Subcutaneous abdominal adipose tissue (tissue), 5 donors: ENCODE measurements around the gene SLC20A1.
"Not testable (repeated sequence)": the region's sequence is repeated elsewhere in the genome, so short reads cannot be mapped to it uniquely, and the experiment has no call there.

Experiments
- H3K27ac ChIP-seq: one replicate; pipeline ENCODE4 v1.7.0; 2013; ENCODE audit warnings: low read depth, mild to moderate bottlenecking, inconsistent platforms, low read length, moderate library complexity
- H3K27me3 ChIP-seq, 5 donors: one replicate each; pipeline ENCODE4 v1.7.0; 2013; ENCODE audit warnings: low read length in 5 of 5, inconsistent platforms in 1 of 5; ENCODE audit not compliant: control insufficient read depth in 5 of 5, insufficient read depth in 4 of 5
- H3K36me3 ChIP-seq, 5 donors: one replicate each; pipeline ENCODE4 v1.7.0; 2013; ENCODE audit warnings: low read length in 5 of 5; ENCODE audit not compliant: control insufficient read depth in 5 of 5, insufficient read depth in 5 of 5
- H3K4me1 ChIP-seq, 5 donors: one replicate each; pipeline ENCODE4 v1.7.0; 2013; ENCODE audit warnings: low read length in 5 of 5, mild to moderate bottlenecking in 3 of 5, moderate library complexity in 1 of 5; ENCODE audit not compliant: control insufficient read depth in 5 of 5, insufficient read depth in 5 of 5
- H3K4me3 ChIP-seq, 5 donors: one replicate each; pipeline ENCODE4 v1.7.0; 2013; ENCODE audit warnings: low read length in 5 of 5, low read depth in 1 of 5
- H3K9ac ChIP-seq, 5 donors: one replicate each; pipeline ENCODE4 v1.7.0; 2013; ENCODE audit warnings: low read length in 5 of 5, mild to moderate bottlenecking in 4 of 5, moderate library complexity in 3 of 5
- H3K9me3 ChIP-seq, 5 donors: one replicate each; pipeline ENCODE4 v1.7.0; 2013; ENCODE audit warnings: low read length in 5 of 5; ENCODE audit not compliant: control insufficient read depth in 5 of 5
- donor health status: healthy.
- donor health status: healthy.
- donor health status: healthy.
- donor health status: healthy.
- donor health status: healthy.

Gene SLC20A1

GRCh38 chr2:112661656-112662305 lies 16.0 kb downstream of the SLC20A1 start:
- peaks cover 37 to 73% (median 62%) of the 10 kb centered on the region in 5 donors for H3K36me3 ChIP-seq

GRCh38 chr2:112662704-112663103 lies 17.0 kb downstream of the SLC20A1 start:
- no peak overlapping the region for H3K9ac ChIP-seq
- no peaks in the 10 kb centered on the region for H3K27me3 ChIP-seq
- peaks cover 31 to 64% (median 53%) of the 10 kb centered on the region in 5 donors for H3K36me3 ChIP-seq
- no peak overlapping the region for H3K4me3 ChIP-seq
- H3K27ac ChIP-seq, result no peak overlapping the region
- peaks cover 0 to 12% (median 8%) of the 10 kb centered on the region in 5 donors for H3K4me1 ChIP-seq
- H3K9me3 ChIP-seq, result no peaks in the 10 kb centered on the region

More at GRCh38 chr2:112661656-112662305, 16.0 kb downstream of the SLC20A1 start:
- Histone ChIP-seq H3K4me3 (no peak overlapping the region), H3K9me3 (no peaks in the 10 kb centered on the region), H3K4me1 (peaks cover 0 to 12% (median 8%) of the 10 kb centered on the region in 5 donors), H3K27me3 (no peaks in the 10 kb centered on the region), H3K27ac (no peak overlapping the region), H3K9ac (no peak overlapping the region)

DNA sequence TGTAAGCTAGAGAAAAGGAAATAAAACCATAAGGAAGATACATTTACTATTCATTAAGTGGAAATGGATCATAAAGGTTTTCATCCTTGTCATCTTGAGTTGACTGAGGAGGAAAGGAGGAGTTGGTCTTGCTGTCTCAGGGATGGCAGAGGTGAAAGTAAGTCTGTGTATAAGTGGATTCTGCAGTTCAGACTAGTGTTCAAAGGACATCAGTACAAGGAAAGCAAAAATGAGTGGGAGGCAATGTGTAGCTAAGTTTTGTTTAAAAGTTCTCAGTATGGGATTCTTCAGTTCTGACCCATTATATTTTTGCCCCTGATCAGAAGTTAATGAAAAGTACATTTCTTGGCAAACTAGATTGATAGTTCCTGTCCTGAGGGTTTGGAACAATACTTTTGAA lies 18.9 kb downstream of the SLC20A1 start:
- Histone ChIP-seq H3K4me1 (peaks cover 0 to 12% (median 8%) of the 10 kb centered on the region in 5 donors), H3K27ac (no peak overlapping the region), H3K36me3 (peaks cover 22 to 47% (median 39%) of the 10 kb centered on the region in 5 donors), H3K4me3 (no peak overlapping the region), H3K9me3 (no peaks in the 10 kb centered on the region), H3K27me3 (no peaks in the 10 kb centered on the region), H3K9ac (no peak overlapping the region)

- peaks cover 17 to 41% (median 33%) of the 10 kb centered on the region in 5 donors for H3K36me3 ChIP-seq
- H3K9me3 ChIP-seq, result no peaks in the 10 kb centered on the region
Observed at GRCh38 chr2:112665113-112665780, 19.5 kb downstream of the SLC20A1 start.

GRCh38 chr2:112666761-112667122 lies 21.0 kb downstream of the SLC20A1 start:
- no peak overlapping the region for H3K27ac ChIP-seq
- H3K36me3 ChIP-seq, result peaks cover 9 to 26% (median 24%) of the 10 kb centered on the region in 5 donors
- no peaks in the 10 kb centered on the region for H3K27me3 ChIP-seq
- H3K4me1 ChIP-seq, result peaks cover 0 to 12% (median 8%) of the 10 kb centered on the region in 5 donors
- H3K4me3 ChIP-seq, result no peak overlapping the region
- H3K9me3 ChIP-seq, result no peaks in the 10 kb centered on the region
- H3K9ac ChIP-seq, result no peak overlapping the region

More at GRCh38 chr2:112665113-112665780, 19.5 kb downstream of the SLC20A1 start:
- peaks cover 0 to 12% (median 8%) of the 10 kb centered on the region in 5 donors for H3K4me1 ChIP-seq
- H3K4me3 ChIP-seq, result no peak overlapping the region
- H3K27me3 ChIP-seq, result no peaks in the 10 kb centered on the region
- H3K9ac ChIP-seq, result no peak overlapping the region
- no peak overlapping the region for H3K27ac ChIP-seq

DNA sequence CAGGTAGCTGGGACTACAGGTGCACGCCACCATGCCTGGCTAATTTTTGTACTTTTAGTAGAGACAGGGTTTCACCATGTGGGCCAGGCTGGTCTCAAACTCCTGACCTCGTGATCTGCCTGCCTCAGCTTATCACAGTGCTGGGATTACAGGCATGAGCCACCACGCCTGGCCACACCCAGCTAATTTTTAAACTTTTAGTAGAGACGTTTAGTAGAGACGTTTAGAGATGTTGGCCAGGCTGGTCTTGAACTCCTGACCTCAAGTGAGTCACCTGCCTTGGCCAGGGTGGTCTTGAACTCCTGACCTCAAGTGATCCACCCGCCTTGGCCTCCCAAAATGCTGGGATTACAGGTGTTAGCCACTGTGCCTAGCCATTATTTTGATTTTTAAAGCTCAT lies 21.8 kb downstream of the SLC20A1 start:
- Histone ChIP-seq H3K36me3 (peaks cover 9 to 22% (median 20%) of the 10 kb centered on the region in 5 donors), H3K4me1 (peaks cover 0 to 12% (median 8%) of the 10 kb centered on the region in 5 donors)
- not testable (repeated sequence) for H3K9me3 ChIP-seq, H3K27me3 ChIP-seq, H3K27ac ChIP-seq, H3K4me3 ChIP-seq, H3K9ac ChIP-seq

- no peak overlapping the region for H3K27ac ChIP-seq
- peaks cover 0 to 11% (median 6%) of the 10 kb centered on the region in 5 donors for H3K4me1 ChIP-seq
- H3K27me3 ChIP-seq, result no peaks in the 10 kb centered on the region
- H3K36me3 ChIP-seq, result peaks cover 0 to 6% (median 2%) of the 10 kb centered on the region in 5 donors
- H3K4me3 ChIP-seq, result no peak overlapping the region
- H3K9ac ChIP-seq, result no peak overlapping the region
- H3K9me3 ChIP-seq, result no peaks in the 10 kb centered on the region
Observed at GRCh38 chr2:112669667-112670066, 23.9 kb downstream of the SLC20A1 start.

DNA sequence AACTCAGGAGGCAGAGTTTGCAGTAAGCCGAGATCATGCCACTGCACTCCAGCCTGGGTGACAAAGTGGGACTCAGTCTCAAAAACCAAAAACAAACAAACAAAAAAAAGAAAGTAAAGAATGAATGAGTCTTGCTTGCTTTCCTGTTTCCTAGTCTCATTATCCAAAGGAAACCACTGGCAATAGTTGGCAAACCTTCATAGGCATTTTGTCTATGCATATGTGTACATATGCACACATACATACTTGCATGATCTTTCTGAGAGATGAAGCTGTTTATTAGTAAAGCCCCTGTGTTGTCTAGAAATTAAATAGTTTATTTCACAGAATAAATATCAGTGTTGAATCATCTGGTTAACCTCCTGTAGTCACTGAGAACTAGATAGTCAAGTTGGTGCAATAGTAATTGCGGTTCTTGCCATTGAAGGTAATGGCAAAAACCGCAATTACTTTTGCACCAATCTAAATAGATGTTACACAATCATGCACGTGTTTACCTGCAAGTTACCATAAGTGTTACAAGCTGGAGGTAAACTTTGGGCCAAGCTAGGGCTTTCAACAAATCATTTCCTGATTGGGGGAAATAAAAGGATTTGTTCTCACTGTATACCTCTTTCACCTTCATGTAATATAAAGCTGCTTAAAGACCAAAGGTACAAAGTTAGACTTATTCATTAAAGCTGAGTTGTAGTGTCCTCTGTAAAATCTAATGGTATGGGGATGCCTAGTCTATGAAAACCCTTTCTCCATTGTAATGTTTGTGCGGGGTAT lies 24.7 kb downstream of the SLC20A1 start:
- Histone ChIP-seq H3K9ac (no peak overlapping the region), H3K4me1 (peaks cover 0 to 13% (median 7%) of the 10 kb centered on the region in 5 donors), H3K36me3 (peaks cover 0 to 1% (median 0%) of the 10 kb centered on the region in 5 donors), H3K27me3 (no peaks in the 10 kb centered on the region), H3K9me3 (no peaks in the 10 kb centered on the region), H3K4me3 (no peak overlapping the region), H3K27ac (no peak overlapping the region)

GRCh38 chr2:112671801-112672200 lies 26.1 kb downstream of the SLC20A1 start:
- no peak overlapping the region for H3K4me3 ChIP-seq

GRCh38 chr2:112673008-112673407 lies 27.3 kb downstream of the SLC20A1 start:
- H3K27ac ChIP-seq, result no peak overlapping the region
- H3K9ac ChIP-seq, result no peak overlapping the region
- no peaks in the 10 kb centered on the region for H3K9me3 ChIP-seq
- no peak overlapping the region for H3K4me3 ChIP-seq
- H3K4me1 ChIP-seq, result peaks cover 0 to 13% (median 7%) of the 10 kb centered on the region in 5 donors
- no peaks in the 10 kb centered on the region for H3K27me3 ChIP-seq
- no peaks in the 10 kb centered on the region for H3K36me3 ChIP-seq

More at GRCh38 chr2:112671801-112672200, 26.1 kb downstream of the SLC20A1 start:
- Histone ChIP-seq H3K27me3 (no peaks in the 10 kb centered on the region), H3K4me1 (peaks cover 0 to 13% (median 7%) of the 10 kb centered on the region in 5 donors), H3K36me3 (no peaks in the 10 kb centered on the region), H3K27ac (no peak overlapping the region), H3K9me3 (no peaks in the 10 kb centered on the region), H3K9ac (no peak overlapping the region)
